ENCODE data around the gene CSPG4.
"Not testable (repeated sequence)": the region's sequence is repeated elsewhere in the genome, so short reads cannot be mapped to it uniquely, and the experiment has no call there.

The CSPG4 gene

DNA sequence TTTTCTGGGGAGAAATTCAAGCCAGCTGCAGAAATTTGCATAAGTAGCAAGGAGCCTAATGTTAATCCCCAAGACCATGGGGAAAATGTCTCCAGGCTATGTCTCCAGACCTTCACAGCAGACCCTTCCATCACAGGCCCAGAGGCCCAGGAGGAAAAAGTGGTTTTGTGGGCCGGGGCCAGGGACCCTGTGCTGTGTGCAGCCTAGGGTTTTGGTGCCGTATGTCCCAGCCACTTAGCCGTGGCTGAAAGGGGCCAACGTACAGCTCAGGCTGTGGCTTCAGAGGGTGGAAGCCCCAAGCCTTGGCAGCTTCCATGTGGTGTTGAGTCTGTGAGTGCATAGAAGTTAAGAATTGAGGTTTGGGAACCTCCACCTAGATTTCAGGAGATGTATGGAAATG is 29.7 kb upstream of the CSPG4 start:
- not testable (repeated sequence) for FAIRE-seq

DNA sequence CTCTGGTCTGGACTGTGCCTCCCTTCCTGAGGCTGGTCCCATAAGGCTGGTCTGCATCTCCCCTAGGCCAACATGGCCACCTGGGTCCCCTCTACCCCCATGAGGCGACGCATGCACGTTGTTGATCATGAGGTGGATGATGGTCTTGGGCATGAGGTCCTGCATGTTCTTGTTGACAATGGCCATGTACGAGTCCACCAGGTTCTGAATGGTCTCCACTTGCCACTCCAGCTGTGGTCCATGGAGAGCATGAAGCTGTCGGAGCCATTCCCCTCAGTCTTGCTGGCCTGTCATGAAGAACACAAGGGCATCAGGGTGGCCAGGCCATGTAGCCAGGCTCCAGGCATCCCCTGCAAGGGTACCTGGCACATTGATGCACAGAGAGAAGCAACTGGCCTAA is 27.1 kb upstream of the CSPG4 start:
- FAIRE-seq (peak; percentile 44), DNase-seq (ENCODE audit: low spot score) (no peak)

More for the DNA sequence above, 29.7 kb upstream of the CSPG4 start:
- not testable (repeated sequence) for DNase-seq (ENCODE audit: low spot score)

DNA sequence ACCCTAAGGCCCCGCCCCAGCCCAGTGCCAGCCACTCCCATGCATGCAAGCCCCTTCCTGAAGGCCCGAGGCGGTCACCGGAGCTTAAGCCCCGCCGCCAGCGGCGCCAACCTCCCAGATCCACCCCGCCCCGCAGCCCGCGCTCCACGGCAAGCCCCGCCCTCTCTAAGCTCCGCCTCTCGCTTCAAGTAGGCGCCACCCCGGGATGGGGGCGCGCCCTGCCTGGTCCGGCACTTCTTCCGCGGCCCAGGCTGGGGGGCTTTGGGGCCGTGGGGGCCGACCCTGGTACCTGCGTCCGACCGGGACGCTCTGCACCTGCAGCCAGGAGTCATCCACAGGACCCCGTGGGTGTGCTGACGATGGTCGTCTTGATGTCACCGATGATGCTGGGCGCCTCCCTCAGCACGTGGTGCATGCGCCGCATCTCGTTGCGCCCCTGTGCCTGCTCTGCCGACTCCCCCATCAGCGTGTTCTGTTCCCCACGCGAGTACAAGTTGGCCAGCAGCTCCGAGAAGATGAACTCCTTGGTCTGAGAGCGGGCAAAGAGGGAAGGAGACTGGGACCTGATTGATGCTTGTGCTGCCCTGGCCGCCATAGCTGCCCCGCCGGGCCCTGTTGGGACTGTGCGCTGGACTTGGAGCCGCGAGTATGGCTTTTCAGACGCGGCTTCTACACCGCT is 26.1 kb upstream of the CSPG4 start:
- peak; percentile 85 for FAIRE-seq
- DNase-seq (ENCODE audit: low spot score): peak; percentile 99

GRCh38 chr15:75738014-75738646 is 25.5 kb upstream of the CSPG4 start:
- no peak for FAIRE-seq
- no peak for DNase-seq (ENCODE audit: low spot score)

GRCh38 chr15:75737116-75738013 is 24.7 kb upstream of the CSPG4 start:
- peak; percentile 20 for FAIRE-seq

GRCh38 chr15:75736256-75736655 is 23.6 kb upstream of the CSPG4 start:
- DNase-seq (ENCODE audit: low spot score): no peak
- FAIRE-seq: no peak

More at GRCh38 chr15:75737116-75738013, 24.7 kb upstream of the CSPG4 start:
- not testable (repeated sequence) for DNase-seq (ENCODE audit: low spot score)

DNA sequence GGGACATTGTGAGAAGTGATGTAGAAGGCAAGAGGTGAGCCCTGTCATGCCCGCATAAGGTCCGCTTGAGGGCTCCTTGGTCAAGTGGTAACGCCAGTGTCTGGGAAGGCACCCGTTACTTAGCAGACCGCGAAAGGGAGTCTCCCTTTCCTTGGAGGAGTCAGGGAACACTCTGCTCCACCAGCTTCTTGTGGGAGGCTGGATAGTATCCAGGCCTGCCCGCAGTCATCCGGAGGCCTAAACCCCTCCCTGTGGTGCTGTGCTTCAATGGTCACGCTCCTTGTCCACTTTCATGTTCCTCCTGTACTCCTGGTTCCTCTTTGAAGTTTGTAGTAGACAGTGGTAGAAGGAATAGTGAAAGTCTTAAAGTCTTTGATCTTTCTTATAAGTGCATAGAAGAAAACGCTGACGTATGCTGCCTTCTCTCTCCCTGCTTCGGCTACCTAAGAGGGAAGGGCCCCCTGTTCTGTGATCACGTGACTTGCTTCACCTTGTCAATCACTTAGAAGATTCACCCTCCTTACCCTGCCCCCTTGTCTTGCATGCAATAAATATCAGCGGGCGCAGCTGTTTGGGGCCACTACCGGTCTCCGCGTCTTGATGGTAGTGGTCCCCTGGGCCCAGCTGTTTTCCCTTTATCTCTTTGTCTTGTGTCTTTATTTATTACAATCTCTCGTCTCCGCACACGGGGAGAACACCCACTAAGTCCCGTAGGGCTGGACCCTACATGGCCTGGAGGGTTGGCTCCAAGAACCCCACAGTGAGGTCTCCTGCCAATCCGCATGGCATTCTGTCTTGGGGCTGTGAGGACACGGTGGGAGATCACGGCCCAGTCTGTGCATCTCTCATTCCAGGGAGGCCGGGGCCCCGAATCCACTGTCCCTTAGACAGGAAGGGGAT is 22.5 kb upstream of the CSPG4 start:
- not testable (repeated sequence) for DNase-seq (ENCODE audit: low spot score); FAIRE-seq

DNA sequence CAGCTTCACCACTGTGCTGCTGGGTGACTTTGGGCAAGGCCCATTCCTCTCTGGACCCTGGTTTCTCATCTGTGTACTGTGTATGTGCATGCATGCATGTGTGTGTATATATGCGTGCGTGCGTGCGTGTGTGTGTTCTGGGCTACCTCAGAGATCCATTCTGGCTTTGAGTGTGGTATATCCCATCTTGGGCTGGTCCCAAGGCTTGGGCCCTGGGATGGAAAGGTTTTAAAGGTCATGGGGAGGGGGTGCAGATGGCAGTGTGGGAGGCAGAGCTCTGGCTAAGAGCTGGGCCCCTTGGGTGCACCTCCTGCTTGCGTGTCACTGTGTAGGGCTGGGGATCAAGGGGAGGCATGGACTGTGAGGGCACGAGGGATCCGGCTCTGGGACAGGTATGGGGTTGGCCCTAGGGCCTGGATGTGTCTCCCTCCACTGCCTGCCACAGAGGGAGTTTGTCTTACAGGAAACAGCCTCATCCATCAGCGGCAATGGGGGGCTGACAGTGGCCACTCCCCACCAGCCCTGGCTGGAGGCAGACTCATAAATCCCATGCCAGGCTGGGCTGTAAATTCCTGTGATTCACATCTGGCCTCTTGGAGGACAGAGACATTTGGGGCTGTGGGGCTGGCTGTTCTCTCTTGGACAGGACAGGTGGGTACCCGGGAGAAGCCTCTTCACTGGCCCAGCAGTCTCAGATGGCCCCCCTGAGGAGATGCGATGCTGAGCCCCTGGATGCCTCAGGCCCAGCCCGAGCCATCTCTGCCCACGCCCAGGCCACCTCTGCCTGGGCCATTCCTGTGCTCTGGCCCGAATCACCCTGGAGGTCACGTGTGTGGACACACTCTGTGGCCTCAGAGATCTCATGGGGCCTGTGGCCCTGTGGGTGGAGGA is 21.4 kb upstream of the CSPG4 start:
- FAIRE-seq: no peak
- DNase-seq (ENCODE audit: low spot score): no peak

DNA sequence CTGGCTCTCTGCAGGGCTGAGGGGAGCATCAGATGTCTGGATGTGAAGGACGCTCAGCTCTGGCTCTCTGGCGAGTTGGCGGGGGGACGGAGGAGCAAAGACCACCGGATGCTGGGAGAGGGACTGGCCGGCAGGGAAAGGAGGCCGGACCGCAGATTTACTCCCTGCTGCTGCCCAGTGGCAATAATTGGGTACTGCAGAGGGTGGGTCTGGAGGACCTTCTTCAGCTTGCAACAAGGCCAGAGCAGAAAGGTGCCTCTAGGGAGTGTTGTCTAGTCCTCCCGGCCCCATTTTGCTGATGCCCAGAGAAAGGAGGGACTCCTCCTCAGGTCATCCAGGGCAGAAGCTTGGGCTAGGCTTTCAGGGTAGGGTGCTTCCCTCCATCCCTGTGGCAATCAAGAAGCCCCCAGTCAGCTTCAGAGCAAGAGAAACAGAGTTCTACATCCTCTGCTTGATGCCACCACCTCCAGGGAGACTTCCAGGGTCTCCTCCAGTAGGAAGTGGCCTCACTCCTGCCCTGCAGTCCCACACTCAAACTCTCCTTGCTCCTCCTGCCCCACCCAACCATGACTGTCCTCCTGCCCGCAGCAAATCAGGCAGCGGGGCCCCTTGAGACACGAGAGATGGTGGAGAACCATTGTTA is 20.3 kb upstream of the CSPG4 start:
- FAIRE-seq (no peak), DNase-seq (ENCODE audit: low spot score) (peak; percentile 72)

DNA sequence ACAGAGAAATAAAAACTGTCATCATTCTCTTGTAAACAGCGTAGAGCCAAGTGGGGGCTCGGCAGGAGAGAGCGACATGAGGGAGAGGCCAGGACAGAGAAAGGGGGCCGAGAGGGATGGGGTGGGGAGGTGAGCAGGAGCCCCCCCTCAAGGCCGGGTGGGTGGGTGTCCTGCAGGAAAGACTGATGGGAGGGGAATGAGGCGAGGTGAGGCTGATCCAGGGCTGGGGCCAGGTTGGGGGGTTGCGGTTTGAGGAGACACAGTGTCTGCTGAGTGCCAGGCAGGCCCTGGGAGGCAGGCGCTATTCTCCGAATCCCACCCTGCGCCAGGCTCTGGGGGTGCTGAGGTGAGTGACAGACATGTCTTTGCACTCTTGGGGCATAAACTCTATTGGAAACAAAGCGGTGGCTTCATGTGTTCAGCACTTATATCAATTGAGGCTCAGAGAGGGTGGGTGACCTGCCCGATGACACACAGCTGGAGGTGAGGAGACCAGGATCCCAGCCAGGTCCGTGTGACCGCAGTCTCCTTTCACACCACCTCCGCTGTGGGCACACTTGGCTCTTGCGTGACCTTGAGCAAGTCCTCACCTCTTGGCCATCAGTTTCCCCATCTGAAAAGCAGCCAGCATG is 19.6 kb upstream of the CSPG4 start:
- DNase-seq (ENCODE audit: low spot score): no peak
- no peak for FAIRE-seq

DNA sequence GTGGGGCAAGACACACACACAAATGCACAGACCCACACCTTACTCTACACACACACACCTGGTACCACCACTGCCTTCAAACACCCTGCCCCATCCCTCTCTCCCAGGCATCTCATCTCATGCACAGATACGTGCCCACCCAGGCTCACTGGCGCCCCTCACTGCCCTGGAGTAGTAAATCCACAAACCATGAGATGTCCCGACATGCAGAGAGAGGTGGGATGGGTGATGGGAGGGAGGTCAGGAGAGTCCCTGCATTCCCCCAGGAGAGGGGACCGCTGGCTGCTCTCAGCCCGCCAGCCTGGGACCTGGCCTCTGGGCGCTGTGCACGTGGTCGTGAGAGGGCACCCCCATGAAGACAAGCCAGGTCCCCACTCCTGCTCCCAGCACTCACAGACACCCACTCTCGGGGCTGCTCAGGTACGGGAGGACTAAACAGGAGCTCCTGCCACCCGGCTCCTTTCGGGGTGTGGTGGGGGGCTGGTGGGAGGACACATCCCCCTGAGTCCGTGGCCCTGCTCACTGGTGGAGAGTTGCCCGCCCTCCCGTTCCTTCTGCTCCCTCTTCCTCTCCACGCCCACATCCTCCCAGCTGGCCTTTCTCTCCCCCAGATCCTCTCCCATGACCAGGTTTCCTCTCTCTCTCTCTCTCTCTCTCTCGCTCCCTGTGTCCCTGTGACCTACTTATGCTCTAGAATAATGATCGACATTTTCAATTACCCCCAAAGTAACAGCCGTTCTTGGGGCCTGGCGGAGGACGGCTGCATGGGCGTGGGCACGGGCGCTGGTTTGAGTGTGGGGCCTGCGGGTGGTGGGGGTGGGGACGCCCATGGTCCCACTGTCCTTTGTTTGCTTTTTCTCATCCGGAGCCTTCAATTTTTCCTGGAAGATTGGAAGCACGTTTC is 18.9 kb upstream of the CSPG4 start:
- DNase-seq (ENCODE audit: low spot score) (no peak), FAIRE-seq (no peak)

GRCh38 chr15:75730376-75731247 is 18.0 kb upstream of the CSPG4 start:
- peak; percentile 83 for FAIRE-seq
- not testable (repeated sequence) for DNase-seq (ENCODE audit: low spot score)

DNA sequence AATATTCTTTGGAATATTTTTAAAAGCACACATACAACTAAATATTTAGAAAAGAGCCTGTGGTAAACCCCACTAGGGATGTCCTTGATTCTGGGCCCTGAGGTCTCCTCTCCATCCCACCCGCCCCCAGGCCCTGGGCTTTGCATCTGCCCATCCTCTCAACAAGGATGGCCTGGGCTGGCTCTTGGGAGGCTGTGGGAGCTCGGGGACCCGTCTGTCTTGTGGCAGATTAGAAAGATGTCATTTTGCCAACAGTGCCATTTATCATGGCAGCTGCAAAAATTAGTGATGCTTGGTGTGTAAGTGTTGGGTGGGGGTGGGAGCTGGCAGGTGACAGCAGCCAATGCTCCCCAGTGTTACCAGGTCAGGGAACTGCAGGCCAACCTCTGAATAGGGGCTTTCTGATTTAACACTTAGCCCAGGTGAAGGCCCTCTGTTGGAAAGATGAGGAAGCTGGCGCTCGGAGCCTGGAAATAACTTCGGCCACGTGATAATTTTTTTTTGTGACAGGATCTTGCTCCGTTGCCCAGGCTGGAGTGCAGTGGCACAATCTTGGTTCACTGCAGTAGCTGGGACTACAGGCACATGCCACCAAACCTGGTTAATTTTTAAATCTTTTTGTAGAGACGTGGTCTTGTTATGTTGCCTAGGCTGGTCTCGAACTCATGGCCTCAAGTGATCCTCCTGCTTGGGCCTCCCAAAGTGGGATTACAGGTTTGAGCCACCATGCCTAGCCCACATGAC is 16.9 kb upstream of the CSPG4 start:
- no peak for FAIRE-seq
- no peak for DNase-seq (ENCODE audit: low spot score)

GRCh38 chr15:75727851-75728715 is 15.4 kb upstream of the CSPG4 start:
- FAIRE-seq (no peak), DNase-seq (ENCODE audit: low spot score) (no peak)

- DNase-seq (ENCODE audit: low spot score) (no peak), FAIRE-seq (no peak)
Measured at GRCh38 chr15:75727031-75727531, 14.4 kb upstream of the CSPG4 start.
